ENCODE results near the gene PRKAR2B. TPM values are rescaled to one million over a fixed set of nuclear protein-coding genes. Genes with fewer than 3 reads are reported as not detected.

The PRKAR2B gene
- total RNA-seq, 4 donors from 2014 or later = 89.5 to 127 (median 102) TPM

DNA sequence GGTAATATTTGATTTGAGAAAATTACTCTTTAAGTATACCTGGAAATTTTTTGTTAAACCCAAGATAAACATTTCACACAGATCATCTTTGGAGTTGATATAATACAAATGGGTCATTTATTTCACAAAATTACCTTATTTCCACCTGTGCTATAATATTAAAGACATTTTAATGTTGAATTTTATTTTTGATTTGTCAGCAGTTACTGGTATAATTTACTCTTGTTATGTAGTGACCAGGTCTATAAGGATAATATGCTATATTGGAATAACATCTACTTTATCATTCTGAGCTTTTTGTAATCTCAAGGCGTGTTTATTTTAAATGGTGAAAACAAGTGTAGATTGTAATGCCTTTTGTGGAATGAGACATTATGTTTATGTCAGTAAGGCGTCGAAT is 26.6 kb downstream of the PRKAR2B start:
- no peak for TF ChIP-seq EP300 (IDR thresholded peaks at IDR 0.05)
- no peak for TF ChIP-seq POLR2AphosphoS5 (IDR thresholded peaks at IDR 0.05)
- TF ChIP-seq POLR2A (IDR thresholded peaks at IDR 0.05; ENCODE audit: low read depth) = no peak
- TF ChIP-seq, protein P1, sequence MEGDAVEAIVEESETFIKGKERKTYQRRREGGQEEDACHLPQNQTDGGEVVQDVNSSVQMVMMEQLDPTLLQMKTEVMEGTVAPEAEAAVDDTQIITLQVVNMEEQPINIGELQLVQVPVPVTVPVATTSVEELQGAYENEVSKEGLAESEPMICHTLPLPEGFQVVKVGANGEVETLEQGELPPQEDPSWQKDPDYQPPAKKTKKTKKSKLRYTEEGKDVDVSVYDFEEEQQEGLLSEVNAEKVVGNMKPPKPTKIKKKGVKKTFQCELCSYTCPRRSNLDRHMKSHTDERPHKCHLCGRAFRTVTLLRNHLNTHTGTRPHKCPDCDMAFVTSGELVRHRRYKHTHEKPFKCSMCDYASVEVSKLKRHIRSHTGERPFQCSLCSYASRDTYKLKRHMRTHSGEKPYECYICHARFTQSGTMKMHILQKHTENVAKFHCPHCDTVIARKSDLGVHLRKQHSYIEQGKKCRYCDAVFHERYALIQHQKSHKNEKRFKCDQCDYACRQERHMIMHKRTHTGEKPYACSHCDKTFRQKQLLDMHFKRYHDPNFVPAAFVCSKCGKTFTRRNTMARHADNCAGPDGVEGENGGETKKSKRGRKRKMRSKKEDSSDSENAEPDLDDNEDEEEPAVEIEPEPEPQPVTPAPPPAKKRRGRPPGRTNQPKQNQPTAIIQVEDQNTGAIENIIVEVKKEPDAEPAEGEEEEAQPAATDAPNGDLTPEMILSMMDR (IDR thresholded peaks at IDR 0.05) = no peak
- intact Hi-C loops (cut with DNase I) = no loop called here
- H3K36me3 ChIP-seq = no peaks in the 10 kb centered on the region
- no peak overlapping the region for H3K4me3 ChIP-seq
- no peaks in the 10 kb centered on the region for H3K27me3 ChIP-seq
- H3K4me1 ChIP-seq = peaks cover 0 to 48% (median 40%) of the 10 kb centered on the region in 4 donors
- DNase-seq (ENCODE audit: extremely low spot score) = no peak
- 89% methylated on average over 3 of the region's 3 CpGs for WGBS
- H3K27ac ChIP-seq (replicated peaks in 1 of 4) = no peak overlapping the region
- no peaks in the 10 kb centered on the region for H3K9me3 ChIP-seq

DNA sequence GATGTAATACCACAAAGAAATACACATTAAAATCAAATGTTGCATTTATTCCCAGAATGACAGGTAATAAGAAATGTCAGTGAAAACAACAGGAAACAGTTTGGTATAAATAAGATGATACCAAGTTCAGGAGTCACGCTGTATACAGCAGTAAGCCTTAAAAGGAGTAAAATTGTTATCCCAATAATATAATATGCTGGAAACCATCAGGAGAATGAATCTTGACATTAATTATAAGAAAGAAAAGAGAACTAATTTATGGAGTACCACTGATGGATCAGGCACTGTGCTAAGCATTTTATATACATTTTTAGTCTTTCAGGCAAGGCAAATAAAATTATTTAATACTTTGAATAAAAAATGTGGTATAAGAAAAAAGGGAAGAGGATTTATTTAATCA is 27.6 kb downstream of the PRKAR2B start:
- H3K27me3 ChIP-seq = no peaks in the 10 kb centered on the region
- no peaks in the 10 kb centered on the region for H3K36me3 ChIP-seq
- H3K9me3 ChIP-seq = no peaks in the 10 kb centered on the region
- intact Hi-C loops (cut with DNase I) = no loop called here
- H3K4me3 ChIP-seq = no peak overlapping the region
- no peak for TF ChIP-seq EP300 (IDR thresholded peaks at IDR 0.05)
- TF ChIP-seq, protein P1 (IDR thresholded peaks at IDR 0.05) = no peak
- TF ChIP-seq POLR2AphosphoS5 (IDR thresholded peaks at IDR 0.05) = no peak
- no peak for TF ChIP-seq POLR2A (IDR thresholded peaks at IDR 0.05; ENCODE audit: low read depth)
- no peak overlapping the region for H3K27ac ChIP-seq (replicated peaks in 1 of 4)
- H3K4me1 ChIP-seq = peaks cover 0 to 38% (median 30%) of the 10 kb centered on the region in 4 donors
- WGBS = 94% methylated on average over 1 of the region's 1 CpG
- no peak for DNase-seq (ENCODE audit: extremely low spot score)

DNA sequence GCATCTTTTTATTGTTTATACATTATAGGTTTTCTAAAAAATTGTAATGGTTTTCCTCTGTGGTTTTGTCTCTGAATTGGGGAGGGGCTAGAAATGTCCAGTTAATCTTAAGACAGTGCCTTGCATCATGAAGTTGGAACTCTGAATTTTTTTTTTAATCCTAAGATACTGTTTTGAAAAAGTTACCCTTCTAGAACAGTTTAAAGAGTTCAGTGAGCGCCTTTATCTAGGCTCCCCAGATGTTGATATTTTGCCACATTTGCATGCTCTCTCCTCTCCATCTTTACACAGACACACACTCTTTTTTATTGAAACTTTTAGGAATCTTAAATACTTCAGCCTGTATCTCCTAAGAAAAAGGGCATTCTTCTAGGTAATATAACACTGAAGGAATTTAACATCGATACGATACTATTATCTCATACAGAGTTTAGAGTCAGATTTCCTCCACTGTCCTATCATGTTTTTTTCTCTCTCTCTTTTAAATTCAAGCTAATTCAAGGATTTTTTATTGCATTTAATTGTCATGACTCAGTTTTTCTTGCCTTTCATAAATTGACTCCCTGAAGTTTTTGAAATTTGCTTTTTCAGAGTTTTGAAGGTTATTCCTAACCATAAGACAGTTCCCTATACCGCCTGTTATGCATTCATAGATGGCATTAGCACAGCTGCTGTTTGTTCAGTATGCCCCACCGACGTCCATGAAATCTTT is 31.5 kb downstream of the PRKAR2B start:
- Histone ChIP-seq H3K36me3 (no peaks in the 10 kb centered on the region), H3K27ac (replicated peaks in 1 of 4) (no peak overlapping the region), H3K9me3 (no peaks in the 10 kb centered on the region), H3K4me3 (no peak overlapping the region), H3K27me3 (no peaks in the 10 kb centered on the region), H3K4me1 (peaks cover 3 to 22% (median 14%) of the 10 kb centered on the region in 4 donors)
- 90% methylated on average over 6 of the region's 6 CpGs for WGBS
- intact Hi-C loops (cut with DNase I) = no loop called here
- TF ChIP-seq EP300 (IDR thresholded peaks at IDR 0.05) = no peak
- TF ChIP-seq, protein P1 (IDR thresholded peaks at IDR 0.05) = no peak
- TF ChIP-seq POLR2A (IDR thresholded peaks at IDR 0.05; ENCODE audit: low read depth) = no peak
- TF ChIP-seq POLR2AphosphoS5 (IDR thresholded peaks at IDR 0.05) = no peak
- no peak for DNase-seq (ENCODE audit: extremely low spot score)

DNA sequence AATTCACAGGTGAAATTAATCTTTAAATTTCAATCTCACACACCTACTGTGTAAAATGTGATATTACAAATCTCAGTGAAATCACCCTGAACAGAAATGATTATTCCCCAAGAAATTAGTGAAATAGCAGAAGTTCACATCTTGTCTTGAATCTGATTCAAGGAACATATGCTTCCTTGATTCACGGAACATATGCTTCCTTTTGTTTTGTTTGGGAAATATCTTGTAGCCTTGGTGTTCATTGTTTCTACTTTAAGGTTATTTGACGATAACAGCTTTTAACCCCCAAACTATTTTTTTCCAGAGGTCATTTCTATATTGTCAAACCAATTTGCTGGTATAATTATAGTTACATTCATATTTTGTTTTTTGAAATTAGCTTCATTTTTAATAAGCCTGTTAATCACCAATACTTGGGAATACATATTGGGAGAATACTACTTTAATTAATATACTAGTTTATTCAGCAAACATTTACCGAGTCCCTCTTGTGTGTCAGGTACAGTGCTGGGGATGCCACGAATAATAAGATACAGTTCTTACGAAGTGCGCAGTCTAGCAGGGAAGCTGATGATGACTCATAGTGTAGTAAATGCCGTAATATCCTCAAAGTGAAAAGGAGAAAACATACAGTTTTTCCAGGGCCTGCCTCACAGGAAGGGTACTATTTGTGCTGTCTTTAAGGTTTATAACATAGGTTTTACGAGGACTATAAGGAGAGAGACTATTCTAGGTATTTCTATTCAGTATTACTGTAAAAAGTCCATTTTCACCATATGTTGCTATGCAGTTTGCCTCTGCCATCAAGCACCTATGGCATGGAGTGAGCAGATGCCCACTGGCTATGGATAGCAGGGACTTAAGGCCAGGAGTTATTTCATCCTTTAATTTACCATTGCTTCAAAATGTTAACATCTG is 32.5 kb downstream of the PRKAR2B start:
- no peak for TF ChIP-seq POLR2AphosphoS5 (IDR thresholded peaks at IDR 0.05)
- TF ChIP-seq POLR2A (IDR thresholded peaks at IDR 0.05; ENCODE audit: low read depth) = no peak
- TF ChIP-seq, protein P1 (IDR thresholded peaks at IDR 0.05) = no peak
- no peak for TF ChIP-seq EP300 (IDR thresholded peaks at IDR 0.05)

More for the DNA sequence above, 32.5 kb downstream of the PRKAR2B start:
- Histone ChIP-seq H3K27me3 (no peaks in the 10 kb centered on the region), H3K4me3 (no peak overlapping the region), H3K36me3 (no peaks in the 10 kb centered on the region), H3K9me3 (no peaks in the 10 kb centered on the region), H3K4me1 (peaks cover 3 to 22% (median 14%) of the 10 kb centered on the region in 4 donors), H3K27ac (replicated peaks in 1 of 4) (no peak overlapping the region)
- intact Hi-C loops (cut with DNase I) = no loop called here
- 82% methylated on average over 8 of the region's 8 CpGs for WGBS
- DNase-seq (ENCODE audit: extremely low spot score) = no peak
